Fibroblast of pulmonary artery (primary cell): ENCODE results near the gene GPR39.

Source experiments
- DNase-seq: peaks from one replicate; pipeline ENCODE4 v3.0.0-alpha.2; 2010; ENCODE audit warnings: low read depth
- H3K4me3 ChIP-seq: replicated peaks from 2 replicates; pipeline ENCODE4 v1.5.1; 2011; ENCODE audit warnings: low read depth, mild to moderate bottlenecking, control low read depth, low read length, moderate library complexity
- TF ChIP-seq, protein P1 (sequence below): IDR thresholded peaks from 2 replicates; pipeline ENCODE4 v1.5.1; 2011; ENCODE audit warnings: mild to moderate bottlenecking, control low read depth, low read length, inconsistent platforms; ENCODE audit errors: missing control alignments

Gene GPR39

GRCh38 chr2:132496555-132496954, 80.0 kb downstream of the GPR39 start:
- H3K4me3 ChIP-seq = no peak overlapping the region
- no peak for DNase-seq
- TF ChIP-seq, protein P1, sequence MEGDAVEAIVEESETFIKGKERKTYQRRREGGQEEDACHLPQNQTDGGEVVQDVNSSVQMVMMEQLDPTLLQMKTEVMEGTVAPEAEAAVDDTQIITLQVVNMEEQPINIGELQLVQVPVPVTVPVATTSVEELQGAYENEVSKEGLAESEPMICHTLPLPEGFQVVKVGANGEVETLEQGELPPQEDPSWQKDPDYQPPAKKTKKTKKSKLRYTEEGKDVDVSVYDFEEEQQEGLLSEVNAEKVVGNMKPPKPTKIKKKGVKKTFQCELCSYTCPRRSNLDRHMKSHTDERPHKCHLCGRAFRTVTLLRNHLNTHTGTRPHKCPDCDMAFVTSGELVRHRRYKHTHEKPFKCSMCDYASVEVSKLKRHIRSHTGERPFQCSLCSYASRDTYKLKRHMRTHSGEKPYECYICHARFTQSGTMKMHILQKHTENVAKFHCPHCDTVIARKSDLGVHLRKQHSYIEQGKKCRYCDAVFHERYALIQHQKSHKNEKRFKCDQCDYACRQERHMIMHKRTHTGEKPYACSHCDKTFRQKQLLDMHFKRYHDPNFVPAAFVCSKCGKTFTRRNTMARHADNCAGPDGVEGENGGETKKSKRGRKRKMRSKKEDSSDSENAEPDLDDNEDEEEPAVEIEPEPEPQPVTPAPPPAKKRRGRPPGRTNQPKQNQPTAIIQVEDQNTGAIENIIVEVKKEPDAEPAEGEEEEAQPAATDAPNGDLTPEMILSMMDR = no peak

- TF ChIP-seq, protein P1 = no peak
- no peak for DNase-seq
- H3K4me3 ChIP-seq = no peak overlapping the region
Measured at GRCh38 chr2:132497591-132497990, 81.0 kb downstream of the GPR39 start.

- TF ChIP-seq, protein P1 = no peak
- H3K4me3 ChIP-seq = no peak overlapping the region
- no peak for DNase-seq
Measured at GRCh38 chr2:132503701-132504100, 87.1 kb downstream of the GPR39 start.

DNA sequence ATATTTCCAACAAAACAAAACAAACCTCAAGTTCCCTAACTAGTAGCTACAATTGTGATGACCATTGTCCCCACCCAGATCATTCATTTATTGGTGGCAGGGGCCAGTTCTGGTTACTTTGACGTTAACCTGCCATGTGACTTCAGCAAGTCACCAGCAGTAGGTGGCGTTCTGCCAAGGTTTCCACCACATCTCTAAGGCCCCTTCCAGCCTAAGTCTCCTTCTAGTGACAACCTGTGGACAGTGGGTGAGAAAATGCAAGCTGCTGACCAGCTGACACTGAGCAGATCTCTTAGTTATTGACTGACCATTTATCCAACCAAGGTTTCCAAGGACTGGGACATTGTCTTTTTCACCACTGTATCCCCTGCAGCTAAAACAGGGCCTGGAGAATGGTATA, 98.4 kb downstream of the GPR39 start:
- TF ChIP-seq, protein P1 = no peak
- H3K4me3 ChIP-seq = no peak overlapping the region
- no peak for DNase-seq

GRCh38 chr2:132517386-132517785, 100.8 kb downstream of the GPR39 start:
- H3K4me3 ChIP-seq = no peak overlapping the region
- DNase-seq = no peak
- TF ChIP-seq, protein P1 = no peak

DNA sequence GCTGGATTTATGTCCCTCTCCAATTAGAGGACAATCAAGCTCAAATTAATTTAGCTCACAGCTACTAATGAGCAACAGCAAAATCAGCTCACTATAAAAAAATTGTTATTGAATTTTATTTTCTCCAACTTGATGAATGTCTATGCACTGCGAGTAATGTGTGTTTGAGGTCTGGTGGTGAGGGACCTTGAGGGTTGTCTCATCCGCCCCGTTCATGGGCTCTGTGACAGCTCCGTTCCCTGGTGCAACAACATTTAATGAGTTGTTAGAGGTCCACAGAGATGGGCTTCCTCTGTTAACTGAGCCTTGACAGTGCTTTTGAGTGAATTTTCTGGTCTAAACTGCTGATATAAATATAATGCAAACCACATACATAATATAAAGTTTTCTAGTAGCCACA, 101.7 kb downstream of the GPR39 start:
- H3K4me3 ChIP-seq = no peak overlapping the region
- TF ChIP-seq, protein P1 = no peak
- no peak for DNase-seq

DNA sequence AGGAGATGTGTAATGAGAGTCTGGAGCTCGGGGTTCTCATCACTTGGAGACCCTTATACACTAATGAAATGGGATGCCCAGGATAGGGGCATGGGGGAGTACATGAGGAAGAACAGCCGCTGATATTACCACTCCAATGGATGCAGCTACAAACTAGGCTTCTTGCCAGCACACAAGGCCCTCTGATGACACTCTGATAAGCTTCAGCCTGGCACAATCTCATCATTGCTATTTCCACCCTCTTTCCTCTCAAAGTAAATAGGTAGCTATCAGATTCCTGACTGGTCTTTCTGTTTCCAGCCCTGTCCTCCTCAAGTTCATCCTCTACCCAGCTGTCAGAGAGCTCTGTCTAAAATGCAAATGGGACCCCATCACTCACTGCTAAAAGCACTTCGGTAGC, 103.0 kb downstream of the GPR39 start:
- DNase-seq = no peak
- TF ChIP-seq, protein P1 = no peak
- H3K4me3 ChIP-seq = no peak overlapping the region
